Neutrophil (primary cell): ENCODE data around the gene TBX4.

Source experiments
- H3K27ac ChIP-seq: fragments of 200-600 bp; sonication (generic); 2 replicates; pipeline ENCODE4 v1.5.1; 2016; ENCODE audit warnings: mild to moderate bottlenecking, moderate library complexity
- H3K27me3 ChIP-seq: fragments of 200-600 bp; sonication (generic); 2 replicates; pipeline ENCODE4 v1.6.0; 2016; ENCODE audit warnings: mild to moderate bottlenecking
- H3K36me3 ChIP-seq: fragments of 200-600 bp; sonication (generic); 2 replicates; pipeline ENCODE4 v1.5.1; 2017
- H3K4me1 ChIP-seq, 2 experiments: fragments of 200-600 bp in 1 of 2; sonication (generic) in 1 of 2; 1 replicate in 1 of 2; 2 replicates in 1 of 2; pipeline versions ENCODE4 v1.5.1 to v1.6.1; 2013 to 2016; ENCODE audit warnings: low read depth in 1 of 2, low read length in 1 of 2, mild to moderate bottlenecking in 1 of 2, moderate library complexity in 1 of 2; ENCODE audit not compliant: control insufficient read depth in 1 of 2, insufficient read depth in 1 of 2
- H3K4me3 ChIP-seq, 2 experiments: fragments of 200-600 bp in 1 of 2; sonication (generic) in 1 of 2; 1 replicate in 1 of 2; 2 replicates in 1 of 2; pipeline ENCODE4 v1.5.1; 2013 to 2016; ENCODE audit warnings: low read depth in 1 of 2, low read length in 1 of 2, mild to moderate bottlenecking in 1 of 2, moderate library complexity in 1 of 2
- H3K9me3 ChIP-seq: fragments of 200-600 bp; sonication (generic); 2 replicates; pipeline ENCODE4 v1.5.1; 2016
- CTCF ChIP-seq: fragments of 200-600 bp; sonication (generic); IDR thresholded peaks from 2 replicates; pipeline ENCODE4 v1.5.1; 2016; ENCODE audit warnings: antibody characterized with exemption

The TBX4 gene

GRCh38 chr17:61418449-61418848 lies 33.8 kb upstream of the TBX4 start:
- no peak for TF ChIP-seq CTCF
- H3K27ac ChIP-seq: no peak overlapping the region

GRCh38 chr17:61419496-61420046 lies 32.7 kb upstream of the TBX4 start:
- Histone ChIP-seq H3K9me3 (no peaks in the 10 kb centered on the region), H3K4me3 (no peak overlapping the region), H3K4me1 (peaks cover 4 to 8% of the 10 kb centered on the region in 2 experiments), H3K36me3 (no peaks in the 10 kb centered on the region), H3K27ac (no peak overlapping the region), H3K27me3 (peaks cover 100% of the 10 kb centered on the region)
- no peak for TF ChIP-seq CTCF

More at GRCh38 chr17:61418449-61418848, 33.8 kb upstream of the TBX4 start:
- H3K9me3 ChIP-seq: no peaks in the 10 kb centered on the region
- peaks cover 100% of the 10 kb centered on the region for H3K27me3 ChIP-seq
- no peaks in the 10 kb centered on the region for H3K36me3 ChIP-seq
- peaks cover 4 to 8% of the 10 kb centered on the region in 2 experiments for H3K4me1 ChIP-seq
- no peak overlapping the region for H3K4me3 ChIP-seq

GRCh38 chr17:61420052-61420451 lies 32.2 kb upstream of the TBX4 start:
- H3K4me1 ChIP-seq: peaks cover 4 to 8% of the 10 kb centered on the region in 2 experiments
- peaks cover 100% of the 10 kb centered on the region for H3K27me3 ChIP-seq
- H3K27ac ChIP-seq: no peak overlapping the region
- H3K4me3 ChIP-seq: no peak overlapping the region
- no peaks in the 10 kb centered on the region for H3K9me3 ChIP-seq
- TF ChIP-seq CTCF: no peak
- no peaks in the 10 kb centered on the region for H3K36me3 ChIP-seq

GRCh38 chr17:61420745-61421398 lies 31.4 kb upstream of the TBX4 start:
- TF ChIP-seq CTCF: no peak
- peaks cover 4 to 8% of the 10 kb centered on the region in 2 experiments for H3K4me1 ChIP-seq

GRCh38 chr17:61421460-61421859 lies 30.8 kb upstream of the TBX4 start:
- Histone ChIP-seq H3K36me3 (no peaks in the 10 kb centered on the region), H3K4me3 (no peak overlapping the region), H3K27me3 (peaks cover 98% of the 10 kb centered on the region), H3K9me3 (no peaks in the 10 kb centered on the region), H3K4me1 (peaks cover 3 to 7% of the 10 kb centered on the region in 2 experiments), H3K27ac (no peak overlapping the region)
- TF ChIP-seq CTCF: no peak

More at GRCh38 chr17:61420745-61421398, 31.4 kb upstream of the TBX4 start:
- Histone ChIP-seq H3K4me3 (no peak overlapping the region), H3K9me3 (no peaks in the 10 kb centered on the region), H3K36me3 (no peaks in the 10 kb centered on the region), H3K27me3 (peaks cover 100% of the 10 kb centered on the region), H3K27ac (no peak overlapping the region)
